Caco-2 (cell line): ENCODE measurements around the gene TNNT1. TPM values are rescaled to one million over a fixed set of nuclear protein-coding genes. Genes with fewer than 3 reads are reported as not detected.

Experiments
- BruUV-seq: library from RNA; stranded (reverse); fragments of 400-500 nt; replicated peaks from 2 replicates; lab custom pipeline; 2021; lab: Mats Ljungman, UMichigan
- CTCF ChIA-PET: fragments of 300-600 bp; sonication (Branson Sonifier 250); formaldehyde crosslinking; loops from one replicate; lab custom pipeline; 2022; ENCODE audit warnings: antibody characterized with exemption; lab: Charles Lee
- POLR2A ChIA-PET: fragments of 300-600 bp; sonication (Branson Sonifier 250); formaldehyde crosslinking; loops from one replicate; lab custom pipeline; 2022; ENCODE audit warnings: antibody characterized with exemption; lab: Charles Lee
- DNase-seq, 2 experiments: peaks; one replicate each; pipeline versions ENCODE4 v3.0.0 to v3.0.0-alpha.2; 2020 to 2022
- H3K27me3 ChIP-seq: replicated peaks from 2 replicates; pipeline ENCODE4 v1.6.0; 2011; ENCODE audit warnings: low read length; ENCODE audit not compliant: control insufficient read depth, insufficient read depth
- H3K36me3 ChIP-seq: 2 replicates; pipeline ENCODE4 v1.5.1; 2011; ENCODE audit warnings: low read length; ENCODE audit not compliant: control insufficient read depth, insufficient read depth
- H3K4me1 ChIP-seq: fragments of 250-450 bp; sonication (Bioruptor Pico); 2 replicates; pipeline ENCODE4 v1.5.1; 2020; ENCODE audit warnings: mild to moderate bottlenecking
- H3K4me3 ChIP-seq: 2 replicates; pipeline ENCODE4 v1.5.1; 2011; ENCODE audit warnings: low read depth, mild to moderate bottlenecking, control low read depth, low read length
- H3K9me3 ChIP-seq: fragments of 250-450 bp; sonication (Bioruptor Pico); 2 replicates; pipeline ENCODE4 v1.5.1; 2020; ENCODE audit warnings: mild to moderate bottlenecking, moderate library complexity
- H3K27ac Mint-ChIP-seq: one replicate; pipeline ENCODE4 v1.8.0; 2022; ENCODE audit warnings: mixed read lengths; ENCODE audit not compliant: unreplicated experiment
- H3K27me3 Mint-ChIP-seq: one replicate; pipeline ENCODE4 v1.8.0; 2022; ENCODE audit warnings: mixed read lengths; ENCODE audit not compliant: insufficient read depth, unreplicated experiment
- H3K36me3 Mint-ChIP-seq: one replicate; pipeline ENCODE4 v1.8.0; 2022; ENCODE audit warnings: mild to moderate bottlenecking, mixed read lengths; ENCODE audit not compliant: insufficient read depth, unreplicated experiment
- H3K4me1 Mint-ChIP-seq: one replicate; pipeline ENCODE4 v1.8.0; 2022; ENCODE audit warnings: low read depth, mixed read lengths; ENCODE audit not compliant: unreplicated experiment
- H3K4me3 Mint-ChIP-seq: one replicate; pipeline ENCODE4 v1.8.0; 2022; ENCODE audit warnings: mild to moderate bottlenecking, moderate library complexity, mixed read lengths; ENCODE audit not compliant: unreplicated experiment
- H3K9me3 Mint-ChIP-seq: one replicate; pipeline ENCODE4 v1.8.0; 2022; ENCODE audit warnings: mixed read lengths; ENCODE audit not compliant: unreplicated experiment
- intact Hi-C: fragments of 100-400 bp; cut with micrococcal nuclease; formaldehyde crosslinking; loops from one replicate; pipeline ENCODE4 v1.10.0; 2022; ENCODE audit not compliant: unreplicated experiment
- total RNA-seq: library from RNA; stranded (reverse); gene quantifications from 2 replicates; pipeline ENCODE4 v1.2.3, GENCODE V29; 2022
- TF ChIP-seq, protein P1 (sequence below), 2 experiments: fragments of 200-600 bp in 1 of 2; IDR thresholded peaks; 1 replicate in 1 of 2; 2 replicates in 1 of 2; pipeline versions ENCODE4 v1.5.1 to v1.8.0; 2011 to 2022; ENCODE audit warnings: antibody characterized with exemption in 1 of 2, control low read depth in 1 of 2, inconsistent platforms in 1 of 2, low read depth in 1 of 2, low read length in 1 of 2, mild to moderate bottlenecking in 1 of 2, moderate library complexity in 1 of 2; ENCODE audit not compliant: insufficient read depth in 1 of 2, severe bottlenecking in 1 of 2, unreplicated experiment in 1 of 2

TNNT1 gene
- total RNA-seq, 1 experiment from 2014 or later = 18.0 TPM

DNA sequence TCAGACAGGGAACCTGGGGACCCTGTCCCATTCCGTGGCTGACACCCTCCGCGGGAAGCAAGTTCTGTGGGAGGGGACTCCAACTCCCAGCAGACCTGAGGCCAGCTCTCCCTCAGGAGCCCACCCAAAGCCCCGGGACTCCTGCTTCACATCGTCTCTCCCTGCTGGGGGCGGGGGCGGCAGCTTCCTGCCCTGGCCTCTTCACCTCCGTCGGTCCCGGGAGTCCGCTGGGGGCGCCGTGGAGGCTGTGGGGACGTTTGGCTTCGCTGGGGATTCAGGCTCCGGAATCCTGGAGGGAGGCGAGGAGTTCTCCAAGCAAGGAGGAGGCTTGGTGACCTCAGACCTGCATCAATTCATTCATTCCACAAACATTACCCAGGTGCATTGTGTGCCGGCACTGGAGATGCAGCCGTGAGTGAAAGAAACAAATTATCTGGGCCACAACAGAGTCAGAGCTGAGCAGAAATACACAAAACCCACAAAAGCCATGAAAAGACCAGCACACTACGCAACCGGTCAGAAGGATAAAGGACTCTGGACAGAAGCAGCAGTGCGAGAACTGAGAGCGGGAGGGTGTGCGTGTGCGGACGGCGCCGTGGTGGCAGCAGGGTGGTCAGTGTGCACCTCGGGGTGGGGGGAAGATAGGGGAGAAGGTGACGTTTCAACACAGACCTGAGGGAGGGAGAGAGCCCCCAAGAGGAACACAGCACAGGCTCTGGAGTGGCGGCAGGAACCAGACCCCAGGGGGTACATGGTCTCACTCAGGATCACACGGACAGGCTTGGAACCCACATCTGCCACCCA lies 54.3 kb downstream of the TNNT1 start:
- H3K4me1 ChIP-seq = no peaks in the 10 kb centered on the region
- no peak overlapping the region for H3K4me3 Mint-ChIP-seq
- no peak overlapping the region for H3K27ac Mint-ChIP-seq
- ChIA-PET POLR2A (interaction anchor here (0.6 kb wide), 1 partner anchor 30 kb away, joined by 4 read pairs; no protein-coding TSS in a partner anchor), CTCF (no interaction called here)
- H3K36me3 ChIP-seq = peaks cover 3% of the 10 kb centered on the region
- no peaks in the 10 kb centered on the region for H3K9me3 ChIP-seq
- no TSS peak for BruUV-seq
- no peaks in the 10 kb centered on the region for H3K27me3 ChIP-seq
- H3K4me3 ChIP-seq = no peak overlapping the region
- intact Hi-C loops = no loop called here
- TF ChIP-seq, protein P1, sequence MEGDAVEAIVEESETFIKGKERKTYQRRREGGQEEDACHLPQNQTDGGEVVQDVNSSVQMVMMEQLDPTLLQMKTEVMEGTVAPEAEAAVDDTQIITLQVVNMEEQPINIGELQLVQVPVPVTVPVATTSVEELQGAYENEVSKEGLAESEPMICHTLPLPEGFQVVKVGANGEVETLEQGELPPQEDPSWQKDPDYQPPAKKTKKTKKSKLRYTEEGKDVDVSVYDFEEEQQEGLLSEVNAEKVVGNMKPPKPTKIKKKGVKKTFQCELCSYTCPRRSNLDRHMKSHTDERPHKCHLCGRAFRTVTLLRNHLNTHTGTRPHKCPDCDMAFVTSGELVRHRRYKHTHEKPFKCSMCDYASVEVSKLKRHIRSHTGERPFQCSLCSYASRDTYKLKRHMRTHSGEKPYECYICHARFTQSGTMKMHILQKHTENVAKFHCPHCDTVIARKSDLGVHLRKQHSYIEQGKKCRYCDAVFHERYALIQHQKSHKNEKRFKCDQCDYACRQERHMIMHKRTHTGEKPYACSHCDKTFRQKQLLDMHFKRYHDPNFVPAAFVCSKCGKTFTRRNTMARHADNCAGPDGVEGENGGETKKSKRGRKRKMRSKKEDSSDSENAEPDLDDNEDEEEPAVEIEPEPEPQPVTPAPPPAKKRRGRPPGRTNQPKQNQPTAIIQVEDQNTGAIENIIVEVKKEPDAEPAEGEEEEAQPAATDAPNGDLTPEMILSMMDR (IDR thresholded peaks at IDR 0.05; ENCODE audit: insufficient read depth in 1 of 2, low read depth in 1 of 2, low read length in 1 of 2, severe bottlenecking in 1 of 2, unreplicated experiment in 1 of 2) = no peak
- H3K4me1 Mint-ChIP-seq = no peaks in the 10 kb centered on the region
- DNase-seq = peak in 1 of 2 experiments; percentile 37
- no peaks in the 10 kb centered on the region for H3K9me3 Mint-ChIP-seq
- H3K36me3 Mint-ChIP-seq = peaks cover 41% of the 10 kb centered on the region
- no peaks in the 10 kb centered on the region for H3K27me3 Mint-ChIP-seq

- no peaks in the 10 kb centered on the region for H3K4me1 ChIP-seq
- Mint-ChIP-seq H3K27me3 (no peaks in the 10 kb centered on the region), H3K27ac (no peak overlapping the region), H3K36me3 (peaks cover 60% of the 10 kb centered on the region), H3K9me3 (no peaks in the 10 kb centered on the region), H3K4me1 (peaks cover 9% of the 10 kb centered on the region), H3K4me3 (no peak overlapping the region)
- peaks cover 5% of the 10 kb centered on the region for H3K36me3 ChIP-seq
- TF ChIP-seq, protein P1 (IDR thresholded peaks at IDR 0.05; ENCODE audit: insufficient read depth in 1 of 2, low read depth in 1 of 2, low read length in 1 of 2, severe bottlenecking in 1 of 2, unreplicated experiment in 1 of 2) = no peak
- BruUV-seq = no TSS peak
- DNase-seq = no peak
- ChIA-PET CTCF (no interaction called here), POLR2A (no interaction called here)
- no peaks in the 10 kb centered on the region for H3K9me3 ChIP-seq
- intact Hi-C loops = no loop called here
- no peaks in the 10 kb centered on the region for H3K27me3 ChIP-seq
- H3K4me3 ChIP-seq = no peak overlapping the region
These were observed 56.3 kb downstream of the TNNT1 start for GRCh38 chr19:55092423-55093318.

- Mint-ChIP-seq H3K4me1 (peaks cover 9% of the 10 kb centered on the region), H3K9me3 (no peaks in the 10 kb centered on the region), H3K4me3 (no peak overlapping the region), H3K27ac (no peak overlapping the region), H3K36me3 (peaks cover 67% of the 10 kb centered on the region), H3K27me3 (no peaks in the 10 kb centered on the region)
- BruUV-seq = no TSS peak
- peaks cover 5% of the 10 kb centered on the region for H3K36me3 ChIP-seq
- intact Hi-C loops = no loop called here
- peak in 1 of 2 experiments; percentile 46 for DNase-seq
- CTCF ChIA-PET = no interaction called here
- no peaks in the 10 kb centered on the region for H3K9me3 ChIP-seq
- POLR2A ChIA-PET = no interaction called here
- no peaks in the 10 kb centered on the region for H3K27me3 ChIP-seq
- TF ChIP-seq, protein P1 (IDR thresholded peaks at IDR 0.05; ENCODE audit: insufficient read depth in 1 of 2, low read depth in 1 of 2, low read length in 1 of 2, severe bottlenecking in 1 of 2, unreplicated experiment in 1 of 2) = no peak
- no peak overlapping the region for H3K4me3 ChIP-seq
- no peaks in the 10 kb centered on the region for H3K4me1 ChIP-seq
These were observed 57.1 kb downstream of the TNNT1 start for GRCh38 chr19:55091955-55092354.
